Neuronal stem cell (in vitro differentiated cells): ENCODE measurements around the gene OOSP2.

ENCODE experiments used
- DNase-seq: peaks from one replicate; pipeline ENCODE4 v3.0.0-alpha.2; 2013; ENCODE audit warnings: low spot score
- H2AFZ ChIP-seq: one replicate; pipeline ENCODE4 v1.6.1; 2013; ENCODE audit warnings: mild to moderate bottlenecking, low read length, inconsistent platforms
- H2AK5ac ChIP-seq: 2 replicates; pipeline ENCODE4 v1.6.1; 2013; ENCODE audit warnings: low read depth, mild to moderate bottlenecking, inconsistent platforms, low read length, moderate library complexity, mixed read lengths
- H2BK120ac ChIP-seq: 2 replicates; pipeline ENCODE4 v1.6.1; 2013; ENCODE audit warnings: low read depth, mild to moderate bottlenecking, inconsistent platforms, low read length, moderate library complexity, mixed read lengths
- H2BK12ac ChIP-seq: one replicate; pipeline ENCODE4 v1.6.1; 2013; ENCODE audit warnings: low read length, inconsistent platforms
- H2BK15ac ChIP-seq: 2 replicates; pipeline ENCODE4 v1.6.1; 2013; ENCODE audit warnings: mild to moderate bottlenecking, low read length, inconsistent platforms, mixed read lengths
- H2BK5ac ChIP-seq: one replicate; pipeline ENCODE4 v1.6.1; 2013; ENCODE audit warnings: inconsistent platforms, mild to moderate bottlenecking, low read length, moderate library complexity
- H3K14ac ChIP-seq: one replicate; pipeline ENCODE4 v1.6.1; 2013; ENCODE audit warnings: low read length, inconsistent platforms
- H3K18ac ChIP-seq: 2 replicates; pipeline ENCODE4 v1.6.1; 2013; ENCODE audit warnings: low read length, inconsistent platforms
- H3K23ac ChIP-seq: 2 replicates; pipeline ENCODE4 v1.6.1; 2013; ENCODE audit warnings: low read depth, mild to moderate bottlenecking, mixed read lengths, low read length, inconsistent platforms; ENCODE audit not compliant: poor library complexity
- H3K27ac ChIP-seq: replicated peaks from 3 replicates; pipeline ENCODE4 v1.5.1; 2013; ENCODE audit warnings: low read length, inconsistent platforms
- H3K27me3 ChIP-seq, 3 experiments: 2 replicates each; pipeline ENCODE4 v1.6.1; 2013; ENCODE audit warnings: low read length in 3 of 3, mild to moderate bottlenecking in 2 of 3, inconsistent platforms in 1 of 3, low read depth in 1 of 3, mixed read lengths in 1 of 3, moderate library complexity in 1 of 3; ENCODE audit not compliant: control insufficient read depth in 3 of 3, insufficient read depth in 3 of 3
- H3K36me3 ChIP-seq, 2 donors: replicated peaks in 1 of 2; 2 replicates each; pipeline ENCODE4 v1.6.1; 2013; ENCODE audit warnings: low read length in 2 of 2; ENCODE audit not compliant: control insufficient read depth in 2 of 2, insufficient read depth in 2 of 2
- H3K4ac ChIP-seq: 2 replicates; pipeline ENCODE4 v1.6.1; 2013; ENCODE audit warnings: inconsistent platforms, mild to moderate bottlenecking, low read length, moderate library complexity
- H3K4me1 ChIP-seq, 2 donors: 1 replicate in 1 of 2; 2 replicates in 1 of 2; pipeline ENCODE4 v1.6.1; 2013; ENCODE audit warnings: low read length in 2 of 2, low read depth in 1 of 2; ENCODE audit not compliant: control insufficient read depth in 2 of 2, insufficient read depth in 1 of 2
- H3K4me2 ChIP-seq: one replicate; pipeline ENCODE4 v1.6.1; 2013; ENCODE audit warnings: mild to moderate bottlenecking, low read length, inconsistent platforms; ENCODE audit not compliant: insufficient read depth, poor library complexity, severe bottlenecking
- H3K4me3 ChIP-seq, 2 donors: 2 replicates each; pipeline ENCODE4 v1.5.1; 2013; ENCODE audit warnings: low read length in 2 of 2, mild to moderate bottlenecking in 2 of 2, inconsistent platforms in 1 of 2, moderate library complexity in 1 of 2
- H3K79me1 ChIP-seq: one replicate; pipeline ENCODE4 v1.6.1; 2013; ENCODE audit warnings: low read depth, mild to moderate bottlenecking, inconsistent platforms, low read length, moderate library complexity
- H3K9ac ChIP-seq: one replicate; pipeline ENCODE4 v1.6.1; 2013; ENCODE audit warnings: mild to moderate bottlenecking, low read depth, low read length, inconsistent platforms; ENCODE audit not compliant: poor library complexity
- H3K9me3 ChIP-seq, 2 donors: replicated peaks in 1 of 2; 2 replicates each; pipeline versions ENCODE3 to v1.6.1; 2013; ENCODE audit warnings: low read length in 2 of 2, mild to moderate bottlenecking in 2 of 2, inconsistent platforms in 1 of 2, low read depth in 1 of 2, mixed read lengths in 1 of 2, moderate library complexity in 1 of 2; ENCODE audit not compliant: control insufficient read depth in 2 of 2, insufficient read depth in 1 of 2
- H4K8ac ChIP-seq: one replicate; pipeline ENCODE4 v1.6.1; 2013; ENCODE audit warnings: low read depth, mild to moderate bottlenecking, inconsistent platforms, low read length, moderate library complexity
- H4K91ac ChIP-seq: one replicate; pipeline ENCODE4 v1.6.1; 2013; ENCODE audit warnings: low read length, low read depth, mild to moderate bottlenecking, inconsistent platforms; ENCODE audit not compliant: poor library complexity
- WGBS, 2 donors: extraction: QIAGEN DNeasy Blood & Tissue Kit; methylation state at CpG; one replicate each; pipeline ENCODE4 v1.1.7; 2013; ENCODE audit warnings: missing lambda C conversion rate in 2 of 2, mixed read lengths in 1 of 2; ENCODE audit not compliant: insufficient read length in 2 of 2, insufficient replicate concordance in 1 of 2; ENCODE audit errors: extremely low coverage in 2 of 2; 5-methylcytosine and 5-hydroxymethylcytosine counted together

OOSP2 gene

DNA sequence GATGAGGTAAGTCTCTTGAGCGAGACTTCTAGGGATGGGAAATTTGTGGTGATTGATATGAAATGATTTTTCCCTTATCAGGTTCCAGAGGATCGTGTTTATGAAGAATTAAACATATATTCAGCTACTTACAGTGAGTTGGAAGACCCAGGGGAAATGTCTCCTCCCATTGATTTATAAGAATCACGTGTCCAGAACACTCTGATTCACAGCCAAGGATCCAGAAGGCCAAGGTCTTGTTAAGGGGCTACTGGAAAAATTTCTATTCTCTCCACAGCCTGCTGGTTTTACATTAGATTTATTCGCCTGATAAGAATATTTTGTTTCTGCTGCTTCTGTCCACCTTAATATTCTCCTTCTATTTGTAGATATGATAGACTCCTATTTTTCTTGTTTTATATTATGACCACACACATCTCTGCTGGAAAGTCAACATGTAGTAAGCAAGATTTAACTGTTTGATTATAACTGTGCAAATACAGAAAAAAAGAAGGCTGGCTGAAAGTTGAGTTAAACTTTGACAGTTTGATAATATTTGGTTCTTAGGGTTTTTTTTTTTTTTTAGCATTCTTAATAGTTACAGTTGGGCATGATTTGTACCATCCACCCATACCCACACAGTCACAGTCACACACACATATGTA lies 55.4 kb downstream of the OOSP2 start:
- Histone ChIP-seq H2BK12ac (no peak overlapping the region), H3K4me3 (no peak overlapping the region), H3K23ac (no peak overlapping the region), H2BK15ac (no peak overlapping the region), H3K36me3 (no peaks in the 10 kb centered on the region), H2BK5ac (no peak overlapping the region), H3K9me3 (no peaks in the 10 kb centered on the region), H3K18ac (no peak overlapping the region), H3K27me3 (no peaks in the 10 kb centered on the region), H3K14ac (no peak overlapping the region), H2BK120ac (no peak overlapping the region), H3K4me1 (no peaks in the 10 kb centered on the region), H4K91ac (no peak overlapping the region), H2AK5ac (no peak overlapping the region), H2AFZ (no peak overlapping the region), H3K4ac (no peak overlapping the region), H3K27ac (no peak overlapping the region), H3K9ac (no peak overlapping the region), H3K4me2 (no peak overlapping the region), H3K79me1 (no peaks in the 10 kb centered on the region), H4K8ac (no peak overlapping the region)
- no CpG with 5 or more reads among the region's 4 CpGs for WGBS, 2 donors
- no peak for DNase-seq

GRCh38 chr11:60097189-60097588 lies 57.0 kb downstream of the OOSP2 start:
- H2BK5ac ChIP-seq, result no peak overlapping the region
- no peak overlapping the region for H2BK15ac ChIP-seq
- H3K9ac ChIP-seq, result no peak overlapping the region
- H3K27me3 ChIP-seq, result no peaks in the 10 kb centered on the region
- H3K4me3 ChIP-seq, result no peak overlapping the region
- no peak overlapping the region for H2AFZ ChIP-seq
- WGBS, 2 donors, result no CpG with 5 or more reads among the region's 1 CpG
- H4K91ac ChIP-seq, result no peak overlapping the region
- H2AK5ac ChIP-seq, result no peak overlapping the region
- no peaks in the 10 kb centered on the region for H3K4me1 ChIP-seq
- no peak overlapping the region for H3K18ac ChIP-seq
- H3K4ac ChIP-seq, result no peak overlapping the region
- H3K4me2 ChIP-seq, result no peak overlapping the region
- no peak for DNase-seq
- H3K23ac ChIP-seq, result no peak overlapping the region
- no peak overlapping the region for H4K8ac ChIP-seq
- no peaks in the 10 kb centered on the region for H3K79me1 ChIP-seq
- no peak overlapping the region for H2BK120ac ChIP-seq
- no peak overlapping the region for H2BK12ac ChIP-seq
- no peak overlapping the region for H3K14ac ChIP-seq
- no peaks in the 10 kb centered on the region for H3K9me3 ChIP-seq
- no peaks in the 10 kb centered on the region for H3K36me3 ChIP-seq
- no peak overlapping the region for H3K27ac ChIP-seq
